Measurements from ENCODE around the gene PRLR.

- TF ChIP-seq POLR2AphosphoS5 (IDR thresholded peaks at IDR 0.05): no peak
- TF ChIP-seq CTCF (IDR thresholded peaks at IDR 0.05 in 8 of 11, conservative IDR thresholded peaks at IDR 0.05 in 3 of 11): no peak
Observed at GRCh38 chr5:35129921-35130485, 100.3 kb downstream of the PRLR start.
